GM21825 (cell line): ENCODE measurements around the gene AIF1L.
"Not testable (repeated sequence)": the region's sequence is repeated elsewhere in the genome, so short reads cannot be mapped to it uniquely, and the experiment has no call there.

Source experiments
- ATAC-seq: cut with Tn5 transposase; IDR thresholded peaks from one replicate; pipeline ENCODE4 v1.9.1; 2021; ENCODE audit warnings: mild to moderate bottlenecking, moderate library complexity; ENCODE audit not compliant: unreplicated experiment

Gene AIF1L

DNA sequence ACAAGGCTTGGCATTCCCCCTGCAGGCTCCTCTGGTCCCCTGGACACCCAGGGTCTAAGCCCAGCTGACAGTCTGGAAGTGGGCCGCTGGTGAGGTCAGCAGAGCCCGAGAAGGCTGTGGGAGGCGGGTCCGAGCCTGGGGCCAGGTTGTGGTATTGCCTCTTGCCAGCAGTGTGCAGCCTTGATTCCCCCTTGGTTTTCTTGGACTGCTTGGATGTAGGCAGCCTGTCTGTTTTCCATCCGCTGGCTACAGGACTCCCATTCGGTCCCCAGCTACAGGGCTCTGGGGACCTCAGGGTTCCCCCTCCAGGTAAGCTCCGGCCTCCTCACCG, 1.6 kb downstream of the AIF1L start:
- ATAC-seq, result no peak

DNA sequence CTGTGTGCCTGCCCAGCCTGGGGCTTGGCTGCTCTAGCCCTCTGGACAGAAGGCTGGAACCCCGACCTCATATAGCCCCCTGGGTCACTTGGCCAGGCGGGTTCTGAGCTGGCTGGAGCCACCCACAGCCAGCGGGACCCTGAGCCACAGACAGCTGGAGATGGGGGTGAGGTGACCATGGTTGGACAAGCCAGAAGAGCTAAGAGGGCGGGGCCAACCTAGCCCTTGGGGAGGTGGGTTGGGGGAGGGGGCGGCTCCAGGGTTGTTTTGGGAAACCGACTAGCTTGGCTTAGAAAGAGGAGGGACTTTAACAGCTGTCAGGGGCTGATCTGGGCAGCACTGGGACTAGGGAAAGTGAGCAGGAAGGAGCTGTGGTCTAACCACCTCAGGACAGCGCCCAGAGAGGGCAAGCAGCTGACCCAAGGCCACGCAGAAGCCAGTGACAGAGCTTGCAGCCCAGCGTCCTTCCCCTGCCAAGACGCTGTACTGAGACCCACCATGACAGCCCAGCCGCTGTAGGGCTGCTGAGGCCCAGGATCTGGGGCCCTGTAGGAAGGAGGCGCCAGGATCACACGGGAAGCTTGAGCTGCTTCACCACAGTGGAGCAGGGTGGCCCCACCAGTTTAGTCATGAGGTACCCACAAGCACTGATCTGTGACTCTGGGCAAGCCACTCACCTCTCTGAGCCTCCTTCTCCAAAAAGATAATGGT, 2.2 kb downstream of the AIF1L start:
- ATAC-seq, result no peak

DNA sequence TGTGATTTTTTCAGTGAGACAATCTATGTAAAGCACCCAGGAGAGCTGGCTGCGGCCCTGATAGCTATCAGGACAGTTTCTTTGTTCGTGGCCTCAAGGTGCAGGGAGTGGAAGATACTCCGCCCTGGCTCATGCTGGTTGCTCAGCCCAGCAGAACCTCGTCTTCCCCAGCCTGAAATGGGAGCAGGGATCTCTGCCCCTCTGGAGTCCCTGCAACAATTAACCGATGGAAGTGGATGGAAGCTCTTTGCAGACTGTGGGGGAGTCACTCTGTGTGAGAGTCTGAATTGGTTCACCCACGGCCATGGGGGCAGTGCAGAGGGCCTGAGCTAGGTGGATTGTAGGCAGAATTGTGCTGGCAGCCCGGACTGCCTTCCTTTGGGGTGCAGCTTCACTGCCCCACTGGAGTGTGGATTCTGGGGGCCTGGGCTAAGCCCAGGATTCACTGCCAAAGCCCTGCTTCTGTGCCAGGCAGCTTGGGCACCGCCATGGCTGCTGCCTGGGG, 2.8 kb downstream of the AIF1L start:
- no peak for ATAC-seq

DNA sequence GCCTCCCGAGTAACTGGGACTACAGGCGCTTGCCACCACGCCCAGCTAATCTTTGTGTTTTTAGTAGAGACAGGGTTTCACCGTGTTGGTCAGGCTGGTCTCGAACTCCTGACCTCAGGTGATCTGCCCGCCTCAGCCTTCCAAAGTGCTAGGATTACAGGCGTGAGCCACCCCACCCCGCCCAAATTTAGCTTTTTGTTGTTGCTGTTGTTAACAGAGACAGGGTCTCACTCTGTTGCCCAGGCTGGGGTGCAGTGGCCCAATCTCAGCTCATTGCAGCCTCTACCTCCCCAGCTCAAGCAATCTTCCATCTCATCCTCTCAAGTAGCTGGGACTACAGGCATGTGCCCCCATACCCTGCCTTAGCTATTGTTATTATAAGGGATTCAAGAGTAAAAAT, 3.5 kb downstream of the AIF1L start:
- ATAC-seq, result not testable (repeated sequence)

DNA sequence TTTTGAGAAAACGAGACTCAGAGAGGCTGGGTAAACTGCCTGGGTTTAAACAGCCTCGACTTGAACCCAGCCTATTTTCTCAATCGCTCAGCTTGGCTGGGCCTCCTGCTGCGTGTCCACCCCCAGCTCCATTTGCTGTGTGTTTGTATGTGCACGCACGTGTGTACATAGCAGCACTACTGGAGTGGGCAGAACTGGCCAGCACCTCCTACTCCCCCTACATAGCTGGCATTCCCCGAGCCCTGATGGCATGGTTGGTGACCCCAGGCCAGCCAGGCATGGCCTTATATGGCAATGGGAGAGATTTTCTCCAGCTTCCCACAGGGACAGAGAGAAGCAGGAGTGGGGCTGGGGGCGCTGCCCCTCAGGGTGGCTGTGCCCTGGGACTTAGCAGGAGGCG, 4.1 kb downstream of the AIF1L start:
- ATAC-seq, result no peak

GRCh38 chr9:131101207-131101964, 5.1 kb downstream of the AIF1L start:
- no peak for ATAC-seq

GRCh38 chr9:131103024-131103423, 6.7 kb downstream of the AIF1L start:
- ATAC-seq, result no peak

DNA sequence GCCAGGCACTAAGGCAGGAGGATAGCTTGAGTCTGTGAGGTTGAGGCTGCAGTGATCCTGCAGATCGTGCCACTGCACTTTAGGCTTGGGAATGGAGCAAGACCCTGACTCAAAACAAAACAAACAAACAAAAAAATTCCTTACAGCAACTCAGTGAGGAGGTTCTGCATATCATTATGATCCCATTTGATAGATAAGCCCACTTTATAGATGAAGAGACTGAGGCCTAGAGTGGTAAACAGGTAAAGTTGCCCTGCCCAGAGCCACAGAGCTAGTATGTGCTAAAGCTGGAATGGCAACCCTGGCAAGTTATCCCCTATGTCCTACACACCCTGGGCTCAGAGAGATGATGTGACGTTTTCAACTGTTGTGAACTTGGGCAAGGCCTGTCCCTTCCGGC, 7.2 kb downstream of the AIF1L start:
- no peak for ATAC-seq

GRCh38 chr9:131104016-131104740, 7.8 kb downstream of the AIF1L start:
- ATAC-seq, result no peak

DNA sequence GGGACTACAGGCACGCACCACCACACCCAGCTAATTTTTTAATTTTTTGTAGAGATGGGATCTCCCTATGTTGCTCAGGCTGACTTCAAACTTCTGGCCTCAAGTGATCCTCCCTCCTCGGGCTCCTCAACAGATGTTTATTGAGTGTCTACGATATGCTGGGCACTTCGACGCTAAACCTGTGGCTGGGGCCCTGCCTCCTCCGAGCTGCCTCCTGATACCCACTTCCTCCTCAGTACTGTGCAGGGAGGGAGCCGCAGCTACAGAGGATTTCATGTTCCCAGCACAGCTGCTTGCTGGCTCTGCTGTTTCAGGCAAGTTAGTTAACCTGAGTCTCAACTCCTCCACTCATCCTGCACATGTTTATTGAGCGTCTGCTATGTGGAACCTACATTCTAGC, 9.6 kb downstream of the AIF1L start:
- no peak for ATAC-seq

DNA sequence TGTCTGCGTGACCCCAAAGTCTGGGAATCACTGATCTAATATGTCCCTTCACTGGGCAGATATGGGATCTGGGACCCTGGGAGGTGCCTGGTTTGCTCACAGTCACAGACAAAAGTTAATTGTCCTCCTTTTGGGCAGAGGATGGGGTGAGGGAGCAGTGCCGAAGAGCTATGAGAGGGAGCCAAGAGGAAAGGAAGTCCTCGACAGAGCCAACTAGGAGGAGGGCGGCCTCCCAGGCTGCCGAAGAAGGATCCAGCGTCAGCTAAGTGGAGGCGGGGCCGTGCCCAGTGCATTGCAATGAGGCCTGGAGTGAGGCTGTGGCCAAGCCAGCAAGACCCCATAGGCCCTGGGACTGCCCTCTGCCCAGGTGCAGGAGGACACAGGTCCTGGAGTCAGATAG, 11.4 kb downstream of the AIF1L start:
- no peak for ATAC-seq

DNA sequence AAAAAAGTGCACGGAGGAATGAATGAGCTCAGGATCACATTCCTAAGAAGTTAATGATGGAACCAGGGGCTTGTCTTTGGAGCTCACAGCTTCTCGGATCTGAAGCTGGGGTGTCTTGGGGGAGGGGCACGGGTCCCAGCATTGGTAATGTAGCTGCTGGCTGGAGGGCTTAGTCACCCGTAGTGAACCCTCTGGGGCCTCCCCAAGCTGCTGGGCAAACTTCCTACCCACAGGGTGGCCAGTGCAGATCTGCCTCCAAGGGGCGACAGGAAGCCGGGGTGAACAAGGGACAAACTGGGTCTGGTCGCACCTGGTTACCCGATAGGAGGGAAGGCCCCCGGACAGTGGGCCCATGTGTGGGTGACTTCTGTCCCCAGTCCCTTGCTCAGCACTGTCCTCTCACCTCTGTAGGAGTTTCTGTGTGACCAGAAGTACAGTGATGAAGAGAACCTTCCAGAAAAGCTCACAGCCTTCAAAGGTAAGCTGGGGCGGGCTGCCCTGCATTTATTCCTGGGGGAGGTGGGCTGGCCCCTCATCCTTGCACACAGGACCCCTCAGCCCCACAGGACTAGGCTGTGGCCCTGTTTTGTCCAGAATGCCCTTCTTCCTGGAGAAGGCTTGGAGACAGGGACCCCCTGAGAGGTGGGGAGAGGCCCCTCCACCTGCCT, 15.0 kb downstream of the AIF1L start:
- ATAC-seq, result no peak

- no peak for ATAC-seq
Observed at GRCh38 chr9:131111854-131112311, 15.6 kb downstream of the AIF1L start.

DNA sequence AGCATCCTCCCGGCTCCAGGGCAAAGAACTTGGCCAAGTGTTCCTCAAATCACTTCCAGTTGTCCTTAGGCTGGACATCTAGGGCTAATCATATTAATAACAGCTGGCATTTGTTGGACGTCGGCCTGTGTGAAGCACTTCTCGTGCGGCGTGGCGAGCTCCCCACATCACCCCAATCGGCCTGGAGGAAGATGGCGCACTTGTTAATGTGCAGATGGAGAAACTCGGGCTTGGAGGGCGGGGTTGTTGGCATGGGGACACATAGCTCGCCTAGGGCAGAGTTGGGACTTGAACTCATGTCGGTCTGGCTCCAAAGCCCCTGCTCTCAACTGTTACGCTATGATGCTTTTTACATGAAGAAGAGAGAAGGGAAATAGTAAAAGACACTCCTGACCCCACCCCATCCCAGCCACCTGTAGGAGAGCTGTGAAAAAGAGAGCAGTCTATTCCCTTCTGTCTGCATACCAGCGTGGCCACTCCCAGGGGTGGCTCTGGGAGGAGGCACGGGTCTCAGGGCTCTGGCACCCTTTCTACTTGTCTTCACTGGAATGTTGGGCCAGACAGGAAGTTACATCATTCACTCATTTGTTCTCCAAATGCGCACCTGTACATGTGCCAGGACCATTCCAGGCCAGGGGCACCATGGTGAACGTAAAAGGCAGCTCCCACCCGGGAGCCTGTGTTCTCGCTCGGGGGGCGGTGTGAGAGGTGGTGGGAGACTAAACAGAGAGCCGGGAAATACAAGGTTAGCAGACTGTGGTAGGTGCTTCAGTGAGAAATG, 16.2 kb downstream of the AIF1L start:
- ATAC-seq, result no peak

- ATAC-seq, result no peak
Observed at GRCh38 chr9:131113655-131114054, 17.3 kb downstream of the AIF1L start.

DNA sequence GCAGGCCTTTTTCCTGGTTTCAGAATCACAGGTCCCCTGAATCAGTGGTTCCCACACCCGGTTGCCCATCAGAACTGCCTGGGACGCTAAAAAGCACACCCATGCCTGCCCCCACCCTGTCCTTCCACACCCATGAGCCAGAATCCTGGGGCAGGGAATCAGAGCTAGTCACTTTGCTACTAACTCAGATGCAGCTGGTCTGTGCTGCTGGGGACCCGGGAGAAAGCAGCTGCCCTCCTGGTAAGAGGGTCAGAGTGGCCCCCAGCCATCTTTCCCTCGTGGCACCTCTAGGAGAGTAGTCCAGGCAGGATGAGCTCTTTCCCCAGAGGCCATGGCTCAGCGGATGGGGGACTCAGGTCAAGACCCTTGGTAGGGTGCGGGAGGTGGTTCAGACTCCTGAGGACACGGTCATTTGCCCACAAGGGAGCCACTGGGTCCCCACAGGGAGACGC, 17.8 kb downstream of the AIF1L start:
- no peak for ATAC-seq

DNA sequence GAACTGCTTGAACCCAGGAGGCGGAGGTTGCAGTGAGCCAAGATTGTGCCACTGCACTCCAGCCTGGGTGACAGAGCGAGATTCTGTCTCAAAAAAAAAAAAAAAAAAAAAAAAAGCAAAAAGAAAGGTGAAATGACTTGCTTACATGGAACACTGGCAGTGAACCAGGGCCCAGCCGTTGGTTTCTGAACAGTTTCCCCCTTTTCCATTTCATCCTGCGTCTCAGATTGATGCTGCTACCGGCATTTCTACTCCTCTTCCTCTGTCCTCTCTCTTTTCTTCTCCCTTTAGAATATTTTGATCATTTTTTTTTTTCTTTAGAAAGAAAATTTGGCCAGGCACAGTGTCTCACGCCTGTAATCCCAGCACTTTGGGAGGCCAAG, 19.0 kb downstream of the AIF1L start:
- ATAC-seq, result not testable (repeated sequence)

GRCh38 chr9:131116281-131117120, 20.2 kb downstream of the AIF1L start:
- no peak for ATAC-seq

- no peak for ATAC-seq
Observed at GRCh38 chr9:131117121-131117761, 20.9 kb downstream of the AIF1L start.
